A673 (cell line): Measurements from ENCODE around the gene ZC3H18. TPM values are rescaled to one million over a fixed set of nuclear protein-coding genes. Genes with fewer than 3 reads are reported as not detected.

Experiments
- BruUV-seq: library from RNA; stranded (reverse); fragments of 400-500 nt; replicated peaks from 2 replicates; lab custom pipeline; 2021; lab: Mats Ljungman, UMichigan
- CTCF ChIA-PET: fragments of 300-600 bp; sonication (Branson Sonifier 250); formaldehyde crosslinking; loops from one replicate; lab custom pipeline; 2022; ENCODE audit warnings: antibody characterized with exemption; lab: Charles Lee
- POLR2A ChIA-PET: fragments of 300-600 bp; sonication (Branson Sonifier 250); formaldehyde crosslinking; loops from one replicate; lab custom pipeline; 2022; ENCODE audit warnings: antibody characterized with exemption; ENCODE audit not compliant: low non-redundant PET; lab: Charles Lee
- DNase-seq: peaks from one replicate; pipeline ENCODE4 v3.0.0-alpha.2; 2015; ENCODE audit warnings: low spot score
- H3K27ac ChIP-seq: fragments of 200-600 bp; sonication (generic); 2 replicates; pipeline ENCODE4 v1.5.1; 2016; ENCODE audit warnings: mixed run types, low read depth, mild to moderate bottlenecking, mixed read lengths, antibody characterized with exemption, low read length; ENCODE audit not compliant: poor library complexity, severe bottlenecking
- H3K27me3 ChIP-seq: fragments of 200-600 bp; sonication (generic); replicated peaks from 2 replicates; pipeline ENCODE4 v1.6.1; 2017; ENCODE audit warnings: mixed run types, low read depth, mild to moderate bottlenecking, mixed read lengths, antibody characterized with exemption, low read length; ENCODE audit not compliant: insufficient read depth, poor library complexity
- H3K36me3 ChIP-seq: fragments of 200-600 bp; sonication (generic); 2 replicates; pipeline ENCODE4 v1.6.1; 2016; ENCODE audit warnings: mixed run types, mild to moderate bottlenecking, mixed read lengths, antibody characterized with exemption, low read length; ENCODE audit not compliant: insufficient read depth, poor library complexity, severe bottlenecking
- H3K4me1 ChIP-seq: fragments of 200-600 bp; sonication (generic); 2 replicates; pipeline ENCODE4 v1.6.1; 2017; ENCODE audit warnings: mixed run types, mild to moderate bottlenecking, mixed read lengths, antibody characterized with exemption, low read length; ENCODE audit not compliant: insufficient read depth, poor library complexity, severe bottlenecking
- H3K4me3 ChIP-seq: fragments of 200-600 bp; sonication (generic); 2 replicates; pipeline ENCODE4 v1.5.1; 2016; ENCODE audit warnings: low read depth, mixed run types, mild to moderate bottlenecking, mixed read lengths, low read length; ENCODE audit not compliant: poor library complexity, severe bottlenecking
- H3K9me3 ChIP-seq: fragments of 200-600 bp; sonication (generic); 2 replicates; pipeline ENCODE4 v1.6.1; 2016; ENCODE audit warnings: mixed run types, low read depth, mild to moderate bottlenecking, mixed read lengths, antibody characterized with exemption, low read length; ENCODE audit not compliant: poor library complexity, severe bottlenecking
- EZH2 ChIP-seq: fragments of 200-600 bp; sonication (generic); IDR thresholded peaks from 2 replicates; pipeline ENCODE4 v1.6.1; 2017; ENCODE audit warnings: borderline replicate concordance, low read depth, mild to moderate bottlenecking, mixed read lengths, antibody characterized with exemption, low read length; ENCODE audit not compliant: poor library complexity, severe bottlenecking
- intact Hi-C: fragments of 100-400 bp; cut with micrococcal nuclease; formaldehyde crosslinking; loops from one replicate; pipeline ENCODE4 v1.10.0; 2022; ENCODE audit not compliant: unreplicated experiment
- total RNA-seq: library from RNA; stranded (reverse); gene quantifications from 2 replicates; pipeline ENCODE4 v1.2.3, GENCODE V29; 2021
- TF ChIP-seq, protein P1 (sequence below): fragments of 300-800, 200-600 bp; sonication (generic); conservative IDR thresholded peaks from 2 replicates; pipeline ENCODE4 v1.5.1; 2017; ENCODE audit warnings: low read depth, mild to moderate bottlenecking, antibody characterized with exemption, low read length, moderate library complexity, mixed read lengths

The ZC3H18 gene
- total RNA-seq, 1 experiment from 2014 or later: 83.4 TPM

GRCh38 chr16:88596483-88596882 lies 26.3 kb downstream of the ZC3H18 start:
- H3K9me3 ChIP-seq: no peaks in the 10 kb centered on the region
- BruUV-seq: no TSS peak
- H3K4me3 ChIP-seq: no peak overlapping the region
- H3K4me1 ChIP-seq: no peaks in the 10 kb centered on the region
- no peaks in the 10 kb centered on the region for H3K27me3 ChIP-seq
- intact Hi-C loops: no loop called here
- CTCF ChIA-PET: no interaction called here
- H3K27ac ChIP-seq: no peak overlapping the region
- DNase-seq: no peak
- POLR2A ChIA-PET: no interaction called here
- H3K36me3 ChIP-seq: peaks cover 37% of the 10 kb centered on the region
- TF ChIP-seq, protein P1, sequence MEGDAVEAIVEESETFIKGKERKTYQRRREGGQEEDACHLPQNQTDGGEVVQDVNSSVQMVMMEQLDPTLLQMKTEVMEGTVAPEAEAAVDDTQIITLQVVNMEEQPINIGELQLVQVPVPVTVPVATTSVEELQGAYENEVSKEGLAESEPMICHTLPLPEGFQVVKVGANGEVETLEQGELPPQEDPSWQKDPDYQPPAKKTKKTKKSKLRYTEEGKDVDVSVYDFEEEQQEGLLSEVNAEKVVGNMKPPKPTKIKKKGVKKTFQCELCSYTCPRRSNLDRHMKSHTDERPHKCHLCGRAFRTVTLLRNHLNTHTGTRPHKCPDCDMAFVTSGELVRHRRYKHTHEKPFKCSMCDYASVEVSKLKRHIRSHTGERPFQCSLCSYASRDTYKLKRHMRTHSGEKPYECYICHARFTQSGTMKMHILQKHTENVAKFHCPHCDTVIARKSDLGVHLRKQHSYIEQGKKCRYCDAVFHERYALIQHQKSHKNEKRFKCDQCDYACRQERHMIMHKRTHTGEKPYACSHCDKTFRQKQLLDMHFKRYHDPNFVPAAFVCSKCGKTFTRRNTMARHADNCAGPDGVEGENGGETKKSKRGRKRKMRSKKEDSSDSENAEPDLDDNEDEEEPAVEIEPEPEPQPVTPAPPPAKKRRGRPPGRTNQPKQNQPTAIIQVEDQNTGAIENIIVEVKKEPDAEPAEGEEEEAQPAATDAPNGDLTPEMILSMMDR: no peak
- no peak for TF ChIP-seq EZH2

DNA sequence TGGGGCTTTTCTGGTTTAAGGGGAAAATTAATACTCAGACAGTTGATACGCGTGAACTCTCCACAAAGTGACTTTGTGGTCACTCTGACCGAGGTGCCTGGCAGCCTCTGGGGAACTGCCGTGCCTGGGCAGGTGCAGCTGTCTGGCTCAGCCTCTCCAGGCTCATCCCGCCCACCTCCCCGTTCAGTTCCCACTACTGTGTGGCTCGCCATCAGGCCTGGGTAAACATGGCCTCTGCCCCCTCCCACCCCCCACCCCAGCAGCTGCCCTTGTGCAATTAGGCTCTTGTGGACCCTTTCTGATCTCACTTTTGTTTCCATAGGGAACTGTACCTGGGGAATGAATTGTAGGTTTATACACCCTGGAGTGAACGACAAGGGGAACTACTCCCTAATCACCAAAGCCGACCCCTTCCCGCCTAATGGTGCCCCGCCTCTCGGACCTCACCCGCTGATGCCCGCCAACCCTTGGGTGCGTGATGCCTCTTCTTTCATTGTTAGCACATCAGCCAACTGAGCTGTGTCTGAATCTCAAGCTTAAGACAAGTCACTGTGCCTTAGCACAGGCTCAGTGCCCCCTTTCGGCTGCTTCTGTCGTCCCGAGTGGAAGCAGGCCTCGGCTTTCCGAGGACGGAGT lies 27.8 kb downstream of the ZC3H18 start:
- CTCF ChIA-PET: no interaction called here
- no peaks in the 10 kb centered on the region for H3K9me3 ChIP-seq
- no peak overlapping the region for H3K4me3 ChIP-seq
- peaks cover 48% of the 10 kb centered on the region for H3K36me3 ChIP-seq
- DNase-seq: no peak
- no peaks in the 10 kb centered on the region for H3K4me1 ChIP-seq
- POLR2A ChIA-PET: no interaction called here
- TF ChIP-seq, protein P1: no peak
- TF ChIP-seq EZH2: no peak
- no TSS peak for BruUV-seq
- no peak overlapping the region for H3K27ac ChIP-seq
- H3K27me3 ChIP-seq: no peaks in the 10 kb centered on the region
- intact Hi-C loops: no loop called here

DNA sequence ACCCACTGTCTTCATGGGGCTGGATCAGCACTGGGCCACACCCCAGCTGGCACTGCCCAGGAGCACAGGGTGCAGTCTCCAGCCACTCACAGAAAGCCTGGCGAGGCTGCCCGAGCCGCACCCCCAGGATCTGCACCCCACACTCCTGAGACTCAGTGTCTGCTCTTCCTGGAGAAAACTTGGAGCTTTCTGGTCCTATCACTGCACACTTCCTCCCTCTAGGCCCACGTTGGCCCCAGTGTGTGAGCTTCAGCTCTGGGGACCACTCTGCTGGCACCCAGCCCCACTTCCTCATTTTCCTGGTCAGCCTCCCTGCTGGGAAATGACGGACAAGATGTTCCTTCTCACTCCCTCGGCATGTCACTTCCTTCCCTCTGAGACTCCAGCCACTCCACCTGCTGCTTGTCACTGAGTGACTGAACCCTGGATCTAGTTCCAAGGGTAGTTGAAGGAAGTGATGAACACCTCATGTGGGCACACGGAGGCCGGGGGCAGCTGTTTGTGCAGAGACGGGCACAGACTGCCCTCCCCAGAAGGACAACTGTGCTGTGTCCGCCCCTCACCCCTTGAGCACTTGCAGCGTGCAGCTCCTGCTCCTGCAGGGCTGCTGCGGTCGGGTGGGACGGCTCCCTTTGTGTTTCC lies 29.0 kb downstream of the ZC3H18 start:
- Histone ChIP-seq H3K36me3 (peaks cover 51% of the 10 kb centered on the region), H3K9me3 (no peaks in the 10 kb centered on the region), H3K27ac (no peak overlapping the region), H3K4me1 (no peaks in the 10 kb centered on the region), H3K27me3 (no peaks in the 10 kb centered on the region), H3K4me3 (no peak overlapping the region)
- POLR2A ChIA-PET: no interaction called here
- BruUV-seq: no TSS peak
- intact Hi-C loops: no loop called here
- DNase-seq: no peak
- TF ChIP-seq EZH2: no peak
- TF ChIP-seq, protein P1: no peak
- CTCF ChIA-PET: no interaction called here
